ENCODE measurements around the gene MDK. TPM values are rescaled to one million over a fixed set of nuclear protein-coding genes. Genes with fewer than 3 reads are reported as not detected.

Gene MDK
- total and polyA plus RNA-seq, 2 experiments from 2014 or later: 3,396 to 4,339 TPM

DNA sequence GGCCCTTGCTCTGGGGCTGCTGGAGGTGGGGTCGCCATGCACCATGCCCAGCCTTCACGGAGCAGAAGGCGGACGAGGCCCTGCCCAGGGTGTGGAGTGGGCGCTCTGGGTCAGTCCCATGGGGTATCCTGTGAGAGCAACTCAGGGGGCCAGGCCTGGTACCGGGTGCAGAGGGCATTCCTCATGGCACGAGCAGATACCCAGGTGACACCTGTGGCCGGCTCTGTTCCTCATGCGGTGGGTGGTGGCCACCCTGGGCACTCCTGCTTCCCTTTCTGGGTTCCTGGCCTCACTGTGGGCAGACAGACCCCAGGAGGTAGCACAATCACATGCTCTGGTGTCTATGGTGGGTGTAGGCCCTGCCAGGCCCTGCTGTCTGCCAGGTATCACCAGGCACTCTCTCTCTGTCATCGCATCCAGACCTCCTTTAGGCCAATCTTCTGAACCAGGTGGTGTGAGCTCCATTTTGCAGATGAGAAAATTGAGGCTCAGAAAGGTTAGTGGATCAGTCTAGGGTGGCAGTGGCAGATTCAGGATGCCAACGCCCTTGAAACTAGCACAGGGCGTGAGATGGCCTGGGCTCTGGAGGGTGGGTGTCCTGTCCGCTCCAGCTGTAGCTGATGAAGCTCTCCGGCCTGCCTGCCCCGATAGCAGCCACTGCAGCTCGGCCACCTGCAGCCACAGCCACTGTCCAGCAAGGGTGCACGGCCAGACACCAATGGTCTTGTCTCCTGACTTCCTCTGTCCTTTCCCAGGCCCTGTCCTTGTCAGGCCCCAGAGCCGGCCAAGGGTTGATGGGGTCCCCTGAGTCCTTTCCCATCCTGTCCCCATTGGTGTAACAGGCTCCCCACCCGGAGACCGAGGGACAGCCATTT, 19.1 kb upstream of the MDK start:
- Histone ChIP-seq H3K27ac (peak overlapping the region; percentile 82), H3K36me3 (no peaks in the 10 kb centered on the region), H3K4me3 (no peak overlapping the region), H3K9me3 (ENCODE audit: low read depth) (no peaks in the 10 kb centered on the region), H3K27me3 (no peaks in the 10 kb centered on the region), H3K4me1 (ENCODE audit: low read depth) (peaks cover 35% of the 10 kb centered on the region)
- DNase-seq (ENCODE audit: low read depth in 1 of 2, low spot score in 1 of 2): no peak
- TF ChIP-seq, protein P1, sequence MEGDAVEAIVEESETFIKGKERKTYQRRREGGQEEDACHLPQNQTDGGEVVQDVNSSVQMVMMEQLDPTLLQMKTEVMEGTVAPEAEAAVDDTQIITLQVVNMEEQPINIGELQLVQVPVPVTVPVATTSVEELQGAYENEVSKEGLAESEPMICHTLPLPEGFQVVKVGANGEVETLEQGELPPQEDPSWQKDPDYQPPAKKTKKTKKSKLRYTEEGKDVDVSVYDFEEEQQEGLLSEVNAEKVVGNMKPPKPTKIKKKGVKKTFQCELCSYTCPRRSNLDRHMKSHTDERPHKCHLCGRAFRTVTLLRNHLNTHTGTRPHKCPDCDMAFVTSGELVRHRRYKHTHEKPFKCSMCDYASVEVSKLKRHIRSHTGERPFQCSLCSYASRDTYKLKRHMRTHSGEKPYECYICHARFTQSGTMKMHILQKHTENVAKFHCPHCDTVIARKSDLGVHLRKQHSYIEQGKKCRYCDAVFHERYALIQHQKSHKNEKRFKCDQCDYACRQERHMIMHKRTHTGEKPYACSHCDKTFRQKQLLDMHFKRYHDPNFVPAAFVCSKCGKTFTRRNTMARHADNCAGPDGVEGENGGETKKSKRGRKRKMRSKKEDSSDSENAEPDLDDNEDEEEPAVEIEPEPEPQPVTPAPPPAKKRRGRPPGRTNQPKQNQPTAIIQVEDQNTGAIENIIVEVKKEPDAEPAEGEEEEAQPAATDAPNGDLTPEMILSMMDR (IDR thresholded peaks at IDR 0.05; ENCODE audit: low read depth, low read length): no peak

DNA sequence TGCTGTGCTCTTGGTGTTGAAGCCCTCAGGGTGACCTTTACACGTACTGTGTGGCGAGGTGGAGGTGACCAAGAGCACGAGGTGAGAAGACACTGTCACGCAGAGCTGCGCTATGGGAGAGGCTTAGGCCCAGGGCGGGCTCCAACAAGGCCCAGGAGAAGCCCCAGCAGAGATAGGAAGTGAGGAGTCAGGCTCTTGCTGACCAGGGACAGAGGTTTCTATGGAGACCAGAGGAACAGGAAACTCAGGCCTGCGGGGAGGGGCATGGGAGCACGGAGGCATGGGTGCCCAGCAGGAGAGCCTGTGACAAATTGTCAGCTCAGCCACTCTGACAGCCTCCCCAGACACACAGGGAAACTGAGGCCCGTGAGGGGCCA, 18.4 kb upstream of the MDK start:
- TF ChIP-seq, protein P1 (IDR thresholded peaks at IDR 0.05; ENCODE audit: low read depth, low read length): no peak
- peak in 1 of 2 donors; percentile 78 for DNase-seq (ENCODE audit: low read depth in 1 of 2, low spot score in 1 of 2)
- Histone ChIP-seq H3K4me1 (ENCODE audit: low read depth) (peaks cover 36% of the 10 kb centered on the region), H3K4me3 (no peak overlapping the region), H3K36me3 (no peaks in the 10 kb centered on the region), H3K27ac (peak overlapping the region; percentile 6), H3K27me3 (no peaks in the 10 kb centered on the region), H3K9me3 (ENCODE audit: low read depth) (no peaks in the 10 kb centered on the region)

DNA sequence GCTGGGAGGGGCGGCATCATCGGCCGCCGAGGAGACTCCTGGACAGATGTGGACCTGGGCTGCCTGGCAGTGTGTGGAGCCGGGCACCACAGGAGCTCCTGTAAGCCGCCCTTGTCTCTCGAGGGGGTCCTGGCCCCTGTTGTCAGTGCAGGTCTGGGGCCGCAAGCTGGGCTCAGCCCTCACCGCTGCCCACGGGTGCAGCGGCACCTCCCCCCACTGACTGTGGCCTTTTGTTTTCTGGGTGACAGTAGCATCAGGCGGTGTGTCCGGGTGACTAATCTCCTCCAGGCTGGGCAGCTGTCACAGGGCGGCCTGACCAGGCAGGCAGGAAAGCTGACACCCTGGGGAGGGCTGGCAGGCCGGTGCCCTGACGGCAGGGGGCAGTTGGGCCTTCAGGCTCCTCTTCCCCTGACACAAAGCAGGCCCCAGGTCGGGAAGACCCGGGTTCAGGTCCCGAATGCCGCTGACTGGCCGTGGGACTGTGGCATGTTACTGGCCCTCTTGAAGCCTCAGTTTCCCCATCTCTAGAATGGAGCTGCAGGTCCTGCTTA, 17.9 kb upstream of the MDK start:
- H3K27ac ChIP-seq: peak overlapping the region; percentile 6
- no peak for DNase-seq (ENCODE audit: low read depth in 1 of 2, low spot score in 1 of 2)
- no peaks in the 10 kb centered on the region for H3K27me3 ChIP-seq
- H3K4me3 ChIP-seq: no peak overlapping the region
- TF ChIP-seq, protein P1 (IDR thresholded peaks at IDR 0.05; ENCODE audit: low read depth, low read length): no peak
- peaks cover 36% of the 10 kb centered on the region for H3K4me1 ChIP-seq (ENCODE audit: low read depth)
- H3K36me3 ChIP-seq: no peaks in the 10 kb centered on the region
- H3K9me3 ChIP-seq (ENCODE audit: low read depth): no peaks in the 10 kb centered on the region

- Histone ChIP-seq H3K9me3 (ENCODE audit: low read depth) (no peaks in the 10 kb centered on the region), H3K4me3 (no peak overlapping the region), H3K36me3 (no peaks in the 10 kb centered on the region), H3K27me3 (no peaks in the 10 kb centered on the region), H3K4me1 (ENCODE audit: low read depth) (peaks cover 36% of the 10 kb centered on the region), H3K27ac (no peak overlapping the region)
- no peak for DNase-seq (ENCODE audit: low read depth in 1 of 2, low spot score in 1 of 2)
- TF ChIP-seq, protein P1 (IDR thresholded peaks at IDR 0.05; ENCODE audit: low read depth, low read length): no peak
Observed at GRCh38 chr11:46364056-46364455, 17.4 kb upstream of the MDK start.

GRCh38 chr11:46364791-46365190, 16.7 kb upstream of the MDK start:
- no peak for DNase-seq (ENCODE audit: low read depth in 1 of 2, low spot score in 1 of 2)
- Histone ChIP-seq H3K4me3 (no peak overlapping the region), H3K36me3 (no peaks in the 10 kb centered on the region), H3K27me3 (no peaks in the 10 kb centered on the region), H3K9me3 (ENCODE audit: low read depth) (no peaks in the 10 kb centered on the region), H3K27ac (no peak overlapping the region), H3K4me1 (ENCODE audit: low read depth) (peaks cover 36% of the 10 kb centered on the region)
- TF ChIP-seq, protein P1 (IDR thresholded peaks at IDR 0.05; ENCODE audit: low read depth, low read length): no peak
